Activated CD4-positive, alpha-beta T cell treated with anti-CD3 and anti-CD28 coated beads, Interleukin-2, amount 50 U/mL, for 16 hours (primary cell): ENCODE results near the gene SBF1.

Source experiments
- DNase-seq: peaks from one replicate; pipeline ENCODE4 v3.0.0-alpha.2; 2020

The SBF1 gene

DNA sequence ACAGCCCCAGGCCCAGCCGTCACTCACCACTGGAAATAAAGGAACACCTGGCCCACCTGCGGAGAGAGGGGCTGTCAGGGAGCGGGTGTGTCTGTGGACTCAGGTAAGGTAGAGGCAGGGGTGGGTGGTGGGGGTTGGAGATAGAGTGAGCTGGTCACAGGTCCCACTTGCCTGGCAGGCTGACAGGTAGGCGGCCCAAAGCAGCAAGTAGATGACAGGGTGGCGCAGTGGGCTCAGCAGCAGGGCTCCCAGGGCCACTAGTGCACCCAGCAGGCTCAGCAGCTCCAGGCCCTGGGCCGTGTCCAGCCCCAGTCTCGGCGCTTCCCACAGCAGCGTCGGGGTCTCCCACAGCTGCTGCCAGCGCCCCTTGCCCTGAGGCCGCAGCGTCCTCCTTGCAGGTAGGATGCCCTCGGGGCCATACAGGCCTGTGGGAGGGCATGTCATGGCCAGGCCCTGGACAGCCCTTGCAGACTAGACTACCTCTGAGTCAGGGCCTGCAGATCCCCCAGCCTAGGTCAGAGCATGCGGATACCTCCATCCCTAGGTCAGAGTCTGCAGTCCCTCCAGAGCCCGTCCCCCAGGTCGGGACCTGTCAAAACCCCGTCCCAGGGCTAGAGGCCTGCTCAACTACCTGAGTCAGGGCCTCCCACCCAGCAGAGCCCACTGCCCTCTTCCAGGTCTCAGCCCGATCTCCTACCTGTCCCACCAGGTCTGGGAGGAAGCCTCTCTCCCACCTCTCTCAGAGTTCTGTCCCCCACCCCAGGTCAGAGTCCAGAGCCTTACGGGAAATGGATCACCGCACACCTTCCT, 32.0 kb upstream of the SBF1 start:
- no peak for DNase-seq

GRCh38 chr22:50505776-50506610, 31.2 kb upstream of the SBF1 start:
- no peak for DNase-seq

- DNase-seq = no peak
Measured at GRCh38 chr22:50505276-50505775, 30.5 kb upstream of the SBF1 start.

DNA sequence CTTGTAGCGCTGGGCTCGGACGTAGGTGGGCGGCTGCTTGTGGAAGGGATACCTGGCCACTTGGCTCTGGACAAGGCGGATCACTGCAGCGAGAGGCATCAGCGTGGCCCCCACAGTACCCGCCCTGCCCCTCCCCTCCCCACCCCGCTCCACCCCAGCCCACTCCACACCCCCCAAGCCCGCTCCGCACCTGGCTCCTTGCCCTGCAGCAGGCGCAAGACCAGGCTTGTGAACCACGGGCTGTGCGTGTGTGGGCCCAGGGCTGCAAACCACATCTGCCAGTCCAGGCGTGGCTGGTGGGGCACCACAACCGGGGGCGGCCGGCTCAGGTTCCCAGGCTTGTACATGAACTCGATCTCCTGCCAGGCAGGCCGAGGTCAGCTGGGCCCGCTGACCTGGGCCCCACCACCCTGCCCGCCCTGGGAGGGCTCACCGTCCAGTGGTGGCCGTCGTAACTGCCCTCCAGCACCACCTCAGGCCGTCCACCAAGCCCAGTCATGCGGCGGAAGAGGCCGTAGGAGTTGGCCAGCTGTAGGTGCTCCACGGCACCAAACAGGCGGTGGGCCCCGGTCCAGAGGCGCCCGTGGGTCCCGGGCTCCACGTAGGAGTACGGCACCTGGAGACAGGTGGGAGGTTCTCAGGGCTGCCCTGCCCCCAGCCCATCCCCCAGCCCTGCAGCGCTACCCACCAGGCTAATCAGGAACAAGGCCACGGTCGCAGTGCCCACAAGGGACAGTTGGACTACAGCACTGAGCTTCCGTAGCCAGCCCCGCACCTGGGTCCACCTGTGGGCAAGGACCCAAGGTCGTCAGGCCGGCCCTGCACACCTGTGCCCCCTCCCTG, 29.8 kb upstream of the SBF1 start:
- DNase-seq = no peak

GRCh38 chr22:50503475-50504145, 28.8 kb upstream of the SBF1 start:
- DNase-seq = no peak

DNA sequence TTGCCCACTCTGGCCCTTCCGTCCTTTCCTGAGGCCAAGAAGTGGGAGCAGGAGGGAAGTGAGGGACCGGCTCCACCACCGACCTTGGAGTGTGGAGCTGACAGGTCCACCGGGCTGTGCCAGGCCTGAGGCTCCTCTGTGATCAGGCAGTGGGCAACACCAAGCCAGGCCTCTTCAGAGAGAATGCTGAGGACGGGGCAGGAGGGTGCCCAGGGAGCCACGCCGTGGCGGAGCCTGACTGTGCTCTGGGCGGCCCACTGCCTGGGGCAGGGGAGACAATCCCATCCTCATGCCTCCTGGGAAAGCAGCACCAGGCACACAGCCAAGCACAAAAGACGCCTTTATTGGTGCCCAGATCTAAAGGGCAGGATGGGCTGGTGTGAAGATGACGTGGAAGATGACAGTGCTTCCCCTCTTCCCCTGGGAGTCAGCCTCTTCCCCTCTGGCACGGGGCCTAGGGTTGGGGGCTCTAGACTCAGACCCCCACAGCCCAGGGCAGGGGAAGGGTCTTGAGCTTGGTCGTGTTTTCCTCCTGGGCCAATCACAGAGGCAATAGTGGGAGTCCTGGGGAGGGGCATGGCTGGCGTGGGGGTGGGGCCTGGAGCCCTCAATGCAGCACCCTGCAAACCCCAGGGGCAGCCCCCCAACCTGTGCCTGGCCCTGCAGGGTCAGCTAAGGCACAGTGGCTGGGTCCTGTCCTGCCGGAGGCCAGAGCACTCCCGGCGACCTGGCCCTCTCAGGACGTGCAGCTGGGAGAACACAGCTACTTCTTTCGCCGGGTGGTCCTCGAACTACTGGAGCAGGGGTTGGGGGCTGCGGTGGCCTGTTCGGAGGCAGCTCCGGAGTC, 28.0 kb upstream of the SBF1 start:
- no peak for DNase-seq

- DNase-seq = no peak
Measured at GRCh38 chr22:50502096-50502495, 27.3 kb upstream of the SBF1 start.

DNA sequence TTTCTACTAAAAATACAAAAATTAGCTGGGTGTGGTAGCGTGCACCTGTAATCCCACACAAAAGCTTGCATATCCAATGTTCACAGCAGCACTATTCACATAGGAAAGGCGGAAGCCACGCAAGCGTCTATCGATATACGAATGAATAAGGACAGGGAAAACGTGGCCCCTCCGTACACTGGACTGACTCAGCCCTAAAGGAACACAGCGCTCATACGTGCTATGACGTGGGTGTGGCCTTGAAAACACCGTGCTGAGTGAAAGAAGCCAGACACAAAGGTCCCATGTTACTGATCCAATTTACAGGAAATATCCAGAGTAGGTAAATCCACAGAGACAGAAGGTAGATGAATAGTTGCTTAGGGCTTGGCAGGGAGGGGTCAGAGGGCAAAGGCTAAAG, 25.6 kb upstream of the SBF1 start:
- DNase-seq = no peak

- DNase-seq = peak; percentile 77
Measured at GRCh38 chr22:50498322-50498890, 23.6 kb upstream of the SBF1 start.

DNA sequence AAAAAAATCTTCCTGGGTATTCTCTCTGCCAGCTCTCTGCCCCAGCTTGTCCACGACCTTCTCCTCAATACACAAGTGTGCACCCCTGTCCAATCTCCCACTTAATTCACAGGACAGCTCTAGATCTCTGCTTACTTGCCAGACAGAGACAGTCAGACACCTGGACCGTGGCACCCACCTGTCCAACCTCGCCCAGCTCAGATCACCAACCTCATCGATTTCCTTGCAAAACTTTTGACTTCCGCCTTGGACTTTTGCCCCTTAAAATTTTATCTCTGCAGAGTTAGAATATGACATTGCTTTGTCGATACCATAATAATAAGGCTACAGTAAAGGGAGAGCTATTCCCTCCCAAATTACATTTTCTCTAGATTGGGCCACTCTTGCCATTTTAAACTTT, 22.3 kb upstream of the SBF1 start:
- no peak for DNase-seq

GRCh38 chr22:50490531-50491308, 15.9 kb upstream of the SBF1 start:
- DNase-seq = no peak

- DNase-seq = no peak
Measured at GRCh38 chr22:50489363-50490243, 14.8 kb upstream of the SBF1 start.

- no peak for DNase-seq
Measured at GRCh38 chr22:50488886-50489285, 14.1 kb upstream of the SBF1 start.

GRCh38 chr22:50488006-50488677, 13.3 kb upstream of the SBF1 start:
- DNase-seq = no peak

DNA sequence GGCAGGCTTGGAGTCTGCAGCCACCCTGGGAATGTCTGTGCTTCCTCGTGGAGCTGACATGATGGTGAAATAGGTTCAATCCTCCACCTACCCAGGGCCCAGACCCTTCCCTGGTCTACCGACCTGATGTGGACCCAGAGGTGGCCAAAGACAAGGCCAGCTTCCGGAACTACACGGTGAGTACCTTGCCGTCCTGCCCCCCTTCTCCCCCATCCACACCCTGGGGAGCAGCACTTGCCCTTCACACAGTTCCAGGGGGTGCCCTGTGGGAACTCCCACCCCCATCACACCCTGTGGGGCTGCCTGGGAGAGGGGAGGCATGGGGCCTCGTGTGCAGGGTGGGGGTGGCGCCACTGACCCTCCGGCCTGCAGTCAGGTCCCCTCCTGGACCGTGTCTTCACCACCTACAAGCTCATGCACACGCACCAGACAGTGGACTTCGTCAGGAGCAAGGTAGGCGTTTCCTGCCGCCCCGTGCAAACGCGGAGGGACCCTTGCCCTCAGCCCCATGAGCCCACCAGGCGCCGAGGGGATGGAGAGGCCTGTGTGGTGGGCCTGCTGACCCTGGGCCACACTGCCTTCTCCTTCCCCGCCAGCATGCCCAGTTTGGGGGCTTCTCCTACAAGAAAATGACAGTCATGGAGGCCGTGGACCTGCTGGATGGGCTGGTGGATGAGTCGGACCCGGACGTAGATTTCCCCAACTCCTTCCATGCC, 12.6 kb upstream of the SBF1 start:
- no peak for DNase-seq

DNA sequence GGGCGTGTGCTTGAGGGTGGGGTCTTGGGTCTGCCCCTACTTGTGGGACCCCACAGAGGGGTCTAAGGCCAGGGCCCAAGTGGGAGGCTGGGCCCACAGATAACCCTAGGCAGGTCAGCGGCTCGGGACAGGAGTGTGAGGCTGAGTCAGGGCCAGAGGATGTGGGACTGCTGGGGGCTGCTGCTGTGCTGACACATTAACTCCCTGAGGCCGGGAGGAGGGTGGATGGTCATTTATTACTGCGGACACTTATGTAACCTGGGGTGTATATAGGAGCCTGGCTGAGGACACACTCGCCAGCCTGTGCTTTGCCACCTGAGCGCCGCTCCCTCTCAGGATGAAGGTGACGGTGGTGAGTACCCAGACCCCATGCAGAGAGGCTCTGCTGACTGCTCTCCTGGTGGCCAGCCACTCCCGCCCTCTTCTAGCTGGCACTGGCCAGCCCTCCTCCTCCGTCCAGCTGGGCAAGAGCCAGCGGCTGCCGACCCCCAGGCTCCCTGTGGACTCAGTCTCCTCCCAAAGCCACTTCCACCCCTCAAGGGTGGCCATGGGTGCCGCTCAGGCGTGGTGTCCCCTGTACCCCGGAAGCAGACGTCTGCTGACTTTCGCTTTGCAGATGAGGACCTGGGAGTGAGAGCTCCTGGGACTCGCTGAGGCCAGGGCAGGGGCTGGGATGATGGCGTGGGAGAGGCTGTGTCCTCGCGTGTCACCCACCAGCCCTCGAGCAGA, 11.9 kb upstream of the SBF1 start, which contains the start of gene MIOX:
Gene MIOX (plus strand): TSS at position 299 of the 729 bp plus-strand sequence. CDS start 39 bp downstream, at position 338.
- DNase-seq = no peak
